ENCODE measurements around the gene NID1. TPM values are rescaled to one million over a fixed set of nuclear protein-coding genes. Genes with fewer than 3 reads are reported as not detected.
A peak's percentile ranks its signal among the peaks of the same experiment; 100 is the strongest.
"Not testable (repeated sequence)": the region's sequence is repeated elsewhere in the genome, so short reads cannot be mapped to it uniquely, and the experiment has no call there.

NID1 gene
- total RNA-seq, 4 donors from 2014 or later, result 27.9 to 48.4 (median 32.3) TPM

GRCh38 chr1:236099355-236099974 is 34.6 kb upstream of the NID1 start:
- peaks cover 7% of the 10 kb centered on the region for H3K27me3 ChIP-seq
- 31% methylated on average over 12 of the region's 12 CpGs for WGBS
- DNase-seq (ENCODE audit: low spot score in 2 of 2), result no peak
- peaks cover 12% of the 10 kb centered on the region for H3K4me1 ChIP-seq
- no peaks in the 10 kb centered on the region for H3K36me3 ChIP-seq
- H3K9me3 ChIP-seq, result peaks cover 4% of the 10 kb centered on the region
- TF ChIP-seq EP300 (IDR thresholded peaks at IDR 0.05), result no peak
- TF ChIP-seq POLR2A (IDR thresholded peaks at IDR 0.05), result no peak
- TF ChIP-seq CTCF (IDR thresholded peaks at IDR 0.05), result no peak
- no peak for TF ChIP-seq POLR2AphosphoS5 (IDR thresholded peaks at IDR 0.05)
- no peak overlapping the region for H3K27ac ChIP-seq
- H3K4me3 ChIP-seq, result no peak overlapping the region

DNA sequence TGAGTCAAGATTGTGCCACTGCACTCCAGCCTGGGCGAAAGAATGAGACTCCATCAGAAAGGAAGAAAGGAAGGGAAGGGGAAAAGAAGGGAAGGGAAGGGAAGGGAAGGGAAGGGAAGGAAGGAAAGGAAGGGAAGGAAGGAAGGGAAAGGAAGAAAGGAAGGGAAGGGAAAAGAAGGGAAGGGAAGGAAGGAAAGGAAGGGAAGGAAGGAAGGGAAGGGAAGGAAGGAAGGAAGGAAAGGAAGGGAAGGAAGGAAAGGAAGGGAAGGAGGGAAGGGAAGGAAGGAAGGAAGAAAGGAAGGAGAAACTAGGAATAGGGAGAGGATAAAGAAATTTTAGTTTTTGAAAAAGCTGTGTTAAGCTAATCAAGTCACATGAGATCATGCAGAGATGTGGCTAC is 33.4 kb upstream of the NID1 start:
- Histone ChIP-seq H3K4me3 (no peak overlapping the region), H3K4me1 (peaks cover 10% of the 10 kb centered on the region), H3K27me3 (peaks cover 7% of the 10 kb centered on the region), H3K36me3 (no peaks in the 10 kb centered on the region), H3K9me3 (peaks cover 4% of the 10 kb centered on the region), H3K27ac (no peak overlapping the region)
- DNase-seq (ENCODE audit: low spot score in 2 of 2), result no peak
- TF ChIP-seq EP300 (IDR thresholded peaks at IDR 0.05) (no peak), POLR2AphosphoS5 (IDR thresholded peaks at IDR 0.05) (no peak), POLR2A (IDR thresholded peaks at IDR 0.05) (no peak), CTCF (IDR thresholded peaks at IDR 0.05) (no peak)
- WGBS, result 100% methylated on average over 1 of the region's 1 CpG

- 55% methylated on average over 15 of the region's 15 CpGs for WGBS
- H3K36me3 ChIP-seq, H3K27me3 ChIP-seq, H3K4me1 ChIP-seq, H3K27ac ChIP-seq, H3K4me3 ChIP-seq, H3K9me3 ChIP-seq: not testable (repeated sequence)
- DNase-seq (ENCODE audit: low spot score in 2 of 2), result peak; percentile 99
Observed at GRCh38 chr1:236096660-236097482, 32.0 kb upstream of the NID1 start.

- WGBS, result 82% methylated on average over 3 of the region's 3 CpGs
Observed at GRCh38 chr1:236095705-236096520, 31.0 kb upstream of the NID1 start.

GRCh38 chr1:236092899-236093298 is 28.0 kb upstream of the NID1 start:
- TF ChIP-seq POLR2A (IDR thresholded peaks at IDR 0.05), result no peak
- no peak for TF ChIP-seq CTCF (IDR thresholded peaks at IDR 0.05)
- TF ChIP-seq POLR2AphosphoS5 (IDR thresholded peaks at IDR 0.05), result no peak
- no peak for TF ChIP-seq EP300 (IDR thresholded peaks at IDR 0.05)
- Histone ChIP-seq H3K27me3 (no peaks in the 10 kb centered on the region), H3K4me1 (no peaks in the 10 kb centered on the region), H3K36me3 (no peaks in the 10 kb centered on the region), H3K9me3 (peaks cover 4% of the 10 kb centered on the region), H3K27ac (no peak overlapping the region), H3K4me3 (no peak overlapping the region)
- 60% methylated on average over 5 of the region's 5 CpGs for WGBS
- no peak for DNase-seq (ENCODE audit: low spot score in 2 of 2)

More at GRCh38 chr1:236095705-236096520, 31.0 kb upstream of the NID1 start:
- no peak for DNase-seq (ENCODE audit: low spot score in 2 of 2)
- no peaks in the 10 kb centered on the region for H3K36me3 ChIP-seq
- H3K27ac ChIP-seq, result no peak overlapping the region
- H3K4me1 ChIP-seq, result peaks cover 10% of the 10 kb centered on the region
- no peak overlapping the region for H3K4me3 ChIP-seq
- H3K9me3 ChIP-seq, result peaks cover 4% of the 10 kb centered on the region
- no peak for TF ChIP-seq POLR2AphosphoS5 (IDR thresholded peaks at IDR 0.05)
- no peaks in the 10 kb centered on the region for H3K27me3 ChIP-seq

DNA sequence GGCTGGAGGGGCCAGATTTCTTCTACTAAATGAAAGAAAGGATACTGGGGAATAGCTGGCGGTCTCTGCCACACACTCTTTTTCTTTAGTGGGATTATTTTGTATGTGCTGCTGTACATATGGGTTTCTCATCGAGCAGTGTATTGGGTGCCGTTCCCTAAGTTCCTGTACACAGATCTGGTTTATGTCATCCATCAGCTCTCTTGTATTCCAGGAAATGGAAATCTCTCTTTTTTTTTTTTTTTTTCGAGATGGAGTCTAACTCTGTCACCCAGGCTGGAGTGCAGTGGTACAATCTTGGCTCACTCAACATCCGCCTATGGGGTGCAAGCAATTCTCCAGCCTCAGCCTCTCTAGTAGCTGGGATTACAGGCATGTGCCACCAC is 27.0 kb upstream of the NID1 start:
- H3K4me1 ChIP-seq, result no peaks in the 10 kb centered on the region
- no peak overlapping the region for H3K4me3 ChIP-seq
- WGBS, result 70% methylated on average over 5 of the region's 5 CpGs
- no peak for TF ChIP-seq EP300 (IDR thresholded peaks at IDR 0.05)
- TF ChIP-seq POLR2A (IDR thresholded peaks at IDR 0.05), result no peak
- no peak for TF ChIP-seq POLR2AphosphoS5 (IDR thresholded peaks at IDR 0.05)
- TF ChIP-seq CTCF (IDR thresholded peaks at IDR 0.05), result no peak
- no peak overlapping the region for H3K27ac ChIP-seq
- peaks cover 1% of the 10 kb centered on the region for H3K9me3 ChIP-seq
- DNase-seq (ENCODE audit: low spot score in 2 of 2), result no peak
- H3K36me3 ChIP-seq, result no peaks in the 10 kb centered on the region
- no peaks in the 10 kb centered on the region for H3K27me3 ChIP-seq

All from suprapubic skin (tissue), 4 donors.